GM19035 (cell line): ENCODE measurements around the gene MINDY2.
"Not testable (repeated sequence)": the region's sequence is repeated elsewhere in the genome, so short reads cannot be mapped to it uniquely, and the experiment has no call there.

Experiments used
- ATAC-seq: cut with Tn5 transposase; IDR thresholded peaks from one replicate; pipeline ENCODE4 v1.9.1; 2021; ENCODE audit not compliant: unreplicated experiment

MINDY2 gene

DNA sequence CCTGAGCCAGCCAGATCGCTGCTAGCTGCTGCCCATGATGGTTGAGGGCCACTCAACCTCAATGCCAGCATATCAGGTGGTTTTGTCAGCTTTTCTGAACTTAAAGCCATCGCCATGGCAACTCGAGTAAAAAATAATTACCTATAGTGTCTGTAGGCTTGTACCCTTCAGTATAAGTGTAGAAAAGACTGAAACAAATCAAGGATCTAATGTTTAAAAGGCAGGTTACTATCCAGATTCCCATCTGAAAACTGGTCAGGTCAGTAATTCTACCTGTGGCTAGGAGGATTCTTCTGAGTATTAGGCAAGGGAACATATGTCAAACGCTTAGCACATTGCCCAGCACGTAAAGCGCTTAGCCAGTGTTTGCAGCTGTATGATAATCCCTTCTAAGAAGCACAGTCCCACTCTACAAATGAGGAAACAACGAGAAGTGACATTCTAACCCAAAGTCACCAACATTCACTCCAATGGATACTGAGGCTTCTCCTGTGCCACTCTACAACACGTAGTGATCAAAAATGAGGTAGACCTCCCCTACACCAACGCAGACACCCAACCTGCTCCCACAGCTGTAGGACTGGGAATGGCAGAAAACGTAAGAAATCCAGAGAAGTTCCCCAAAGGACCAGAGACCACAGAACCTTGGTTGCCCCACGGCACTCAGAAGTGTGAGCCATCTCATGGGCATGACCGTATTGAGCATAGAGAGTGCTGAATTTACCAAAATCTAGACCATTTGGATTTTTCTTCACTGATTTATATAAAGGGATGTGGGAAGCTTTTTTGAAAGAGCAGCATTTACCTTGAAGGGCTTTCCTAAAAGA lies 107.1 kb downstream of the MINDY2 start:
- no peak for ATAC-seq

DNA sequence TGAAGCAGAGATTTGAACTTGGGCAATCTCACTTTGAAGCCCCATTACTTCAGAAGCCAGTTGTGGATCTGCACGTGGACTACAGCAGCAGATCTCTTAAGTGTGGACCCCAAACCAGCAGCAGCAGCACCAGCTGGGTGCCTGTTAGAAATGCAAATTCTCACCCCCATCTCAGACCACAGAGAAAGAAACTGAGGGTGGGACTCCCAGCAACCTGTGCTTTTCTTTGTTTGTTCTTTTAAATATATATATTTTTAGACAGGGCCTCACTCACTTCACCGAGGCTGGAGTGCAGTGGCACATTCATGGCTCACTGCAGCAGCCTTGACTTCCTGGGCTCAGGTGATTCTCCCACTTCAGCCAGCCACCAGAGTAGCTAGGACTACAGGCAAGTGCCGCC lies 109.2 kb downstream of the MINDY2 start:
- ATAC-seq = peak; percentile 64

DNA sequence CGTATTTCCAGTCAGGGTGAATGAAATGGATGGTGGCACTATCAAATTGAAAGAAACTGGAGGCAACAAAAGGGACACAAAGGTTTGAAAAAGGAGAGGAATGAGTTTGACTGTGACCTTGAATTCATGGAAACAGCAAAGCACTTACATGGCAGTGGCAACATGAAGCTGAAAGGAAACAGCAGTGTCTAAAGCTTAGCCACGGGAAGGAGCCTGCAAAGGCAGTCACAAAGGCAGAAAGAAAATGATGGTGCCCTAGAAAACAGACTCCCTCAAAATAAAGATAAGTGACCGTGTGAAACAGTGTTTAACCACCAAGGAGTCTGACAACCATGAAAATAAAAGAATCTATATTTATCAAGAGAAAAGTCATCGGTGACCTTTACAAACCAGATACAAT lies 111.1 kb downstream of the MINDY2 start:
- ATAC-seq = no peak

DNA sequence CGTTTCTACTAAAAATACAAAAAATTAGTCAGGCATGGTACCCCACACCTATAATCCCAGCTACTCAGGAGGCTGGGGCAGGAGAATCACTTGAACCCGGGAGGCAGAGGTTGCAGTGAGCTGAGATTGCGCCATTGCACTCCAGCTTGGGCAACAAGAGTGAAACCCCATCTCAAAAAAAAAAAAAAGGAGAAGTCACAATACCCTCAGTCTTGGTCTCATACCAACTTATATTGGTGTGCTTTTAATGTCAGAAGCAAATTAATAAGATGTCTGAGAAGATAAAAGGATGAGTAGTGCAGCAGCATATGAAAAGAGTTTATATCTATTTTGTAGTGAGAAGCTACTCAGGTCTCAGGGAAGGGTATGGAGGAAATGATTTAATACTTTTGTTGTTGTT lies 112.8 kb downstream of the MINDY2 start:
- not testable (repeated sequence) for ATAC-seq

DNA sequence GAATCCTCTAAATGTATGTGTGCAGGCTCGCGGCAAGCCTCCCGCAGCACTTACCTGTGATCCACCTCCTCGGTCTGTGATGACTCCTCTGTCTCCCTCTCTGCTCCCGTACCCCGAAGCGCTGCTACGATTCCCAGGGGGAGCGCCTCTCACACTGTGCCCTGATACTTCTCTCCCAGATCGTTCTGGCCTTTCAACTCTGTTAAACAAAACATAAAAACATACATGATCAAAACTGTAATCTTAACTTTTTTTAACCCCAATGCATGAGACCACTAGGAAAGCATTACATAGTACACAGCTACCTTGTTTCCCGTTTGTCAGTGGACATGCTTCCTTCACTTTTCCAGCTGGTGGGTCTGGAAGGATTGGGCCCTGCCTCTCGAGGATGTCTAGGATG lies 115.8 kb downstream of the MINDY2 start:
- no peak for ATAC-seq

DNA sequence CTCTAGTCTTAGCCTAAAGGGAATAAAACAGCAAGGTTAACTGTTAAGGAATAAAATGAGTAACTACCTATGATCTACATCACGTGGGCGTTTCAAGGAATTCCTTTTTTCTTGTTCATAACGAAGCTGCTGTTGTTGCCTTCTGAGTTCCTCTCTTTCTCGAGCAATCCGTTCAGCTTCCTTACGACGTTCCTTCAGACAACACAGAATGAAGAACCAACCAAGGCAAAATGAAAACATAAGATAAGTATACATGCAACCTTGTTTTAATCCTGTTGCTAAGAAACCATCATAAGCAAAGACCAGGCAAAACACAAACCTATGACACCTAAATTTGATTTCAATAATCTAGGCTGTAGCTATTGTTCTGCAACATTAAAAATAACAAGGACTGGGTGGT lies 118.3 kb downstream of the MINDY2 start:
- no peak for ATAC-seq

DNA sequence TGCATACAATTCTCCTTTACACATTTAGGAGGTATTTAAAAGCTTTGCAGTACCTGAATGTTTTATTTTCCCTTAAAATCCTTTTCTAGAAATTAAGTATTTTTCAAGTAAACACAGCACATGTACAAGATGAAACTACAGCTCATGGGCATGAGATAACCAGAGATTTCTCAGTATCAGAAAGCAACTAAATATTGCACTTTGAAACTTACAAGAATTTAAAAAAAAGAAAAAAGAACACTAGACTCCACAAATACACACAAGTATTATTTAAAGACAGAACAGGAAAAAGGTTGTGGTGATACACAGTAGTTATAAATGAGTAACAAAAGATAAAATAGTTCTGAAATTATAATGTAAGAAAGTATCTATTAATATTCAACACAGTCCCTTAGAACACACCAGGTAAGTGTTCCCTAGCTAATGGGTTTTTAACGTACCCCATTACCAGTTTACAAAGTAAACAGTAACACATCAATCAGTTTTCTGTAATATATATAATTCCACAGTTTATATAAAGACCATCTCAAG lies 127.1 kb downstream of the MINDY2 start:
- ATAC-seq = no peak

DNA sequence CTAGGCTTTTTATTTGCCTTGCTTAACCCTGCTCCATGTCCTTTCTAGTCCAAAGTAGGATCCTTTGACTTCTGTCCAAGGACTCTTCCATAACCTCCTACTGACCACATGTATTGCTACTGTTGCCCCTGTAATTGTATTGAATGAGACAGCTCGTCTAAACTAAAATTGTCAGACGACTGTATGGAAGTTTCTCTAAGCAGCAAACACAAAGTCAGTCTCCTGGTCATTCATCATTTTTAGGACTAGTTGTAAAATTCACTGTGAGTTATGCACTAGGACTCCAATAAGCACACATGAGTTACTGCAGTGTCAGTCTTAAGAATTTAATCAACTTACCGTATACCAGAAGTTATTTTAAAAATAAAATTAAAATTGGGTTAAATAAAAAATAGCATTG lies 129.5 kb downstream of the MINDY2 start:
- ATAC-seq = no peak

DNA sequence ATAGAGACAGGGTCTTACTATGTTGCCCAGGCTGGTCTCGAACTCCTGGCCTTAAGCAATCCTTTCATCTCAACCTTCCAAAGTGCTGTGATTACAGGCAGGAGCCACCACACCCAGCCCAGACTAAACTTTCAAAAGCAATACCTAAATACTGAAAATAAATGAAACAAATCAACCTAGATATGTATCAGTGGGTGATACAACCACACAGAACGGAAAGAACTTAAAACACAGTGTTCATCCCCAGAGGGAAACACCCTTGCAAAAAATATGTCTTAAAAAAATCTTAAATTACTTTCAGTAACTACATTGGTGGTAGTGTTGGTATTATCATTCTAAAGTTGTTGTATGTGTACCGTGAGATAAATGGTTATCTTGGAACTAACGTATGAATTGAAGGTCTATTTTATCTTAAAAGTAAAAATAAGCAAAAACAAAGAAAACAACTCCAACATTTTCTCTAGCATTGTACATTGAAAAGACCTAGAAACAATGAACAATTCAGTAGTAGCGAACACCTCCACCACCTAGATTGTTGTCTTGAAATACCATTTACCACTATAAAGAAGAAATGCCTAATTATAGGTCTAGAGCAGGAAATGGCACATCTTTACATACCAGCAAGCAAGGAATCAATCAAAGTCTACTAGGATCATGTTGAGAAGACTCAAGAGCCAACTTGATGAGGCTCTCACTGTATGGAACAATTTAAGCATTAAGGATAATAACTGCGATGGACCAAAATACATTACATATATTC lies 137.6 kb downstream of the MINDY2 start:
- ATAC-seq = no peak

DNA sequence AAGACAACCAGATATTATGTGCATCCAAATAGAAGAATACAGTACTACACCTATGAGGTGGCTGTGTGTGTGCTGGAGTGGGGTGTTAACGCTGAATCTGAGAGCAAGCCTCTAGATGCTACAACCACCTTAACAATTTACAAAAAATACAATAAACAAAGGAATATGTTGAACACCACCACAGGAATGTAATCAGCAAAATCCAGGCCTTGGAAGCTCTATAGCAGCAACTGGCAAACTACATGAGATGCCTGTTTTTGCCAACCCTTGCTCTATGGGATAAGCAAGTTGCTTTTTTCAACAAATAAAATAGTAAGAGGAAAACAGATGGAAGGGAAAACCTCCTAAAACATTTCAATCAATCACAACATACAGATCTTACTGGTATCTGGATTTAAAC lies 138.5 kb downstream of the MINDY2 start:
- ATAC-seq = no peak

DNA sequence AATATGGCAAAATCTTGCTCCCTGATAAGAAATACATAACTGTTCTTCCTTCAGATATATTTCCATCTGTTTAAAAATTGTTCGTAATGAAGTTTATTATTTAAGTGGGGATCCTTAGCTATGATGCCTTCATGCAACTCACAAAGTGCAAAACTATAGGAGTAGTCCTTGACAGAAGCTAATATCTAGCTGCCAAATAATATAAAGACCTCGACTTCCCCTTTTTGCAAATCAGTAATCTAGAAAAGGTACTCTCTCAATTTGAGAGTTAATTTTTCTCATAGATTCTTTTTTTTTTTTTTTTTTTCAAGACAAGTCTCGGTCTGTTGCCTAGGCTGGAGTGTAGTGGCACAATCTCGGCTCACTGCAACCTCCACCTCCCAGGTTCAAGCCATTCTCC lies 139.4 kb downstream of the MINDY2 start:
- ATAC-seq = no peak
